ENCODE measurements around the gene VIPAS39. TPM values are rescaled to one million over a fixed set of nuclear protein-coding genes. Genes with fewer than 3 reads are reported as not detected.

Gene VIPAS39
- total RNA-seq, 2 donors from 2014 or later, result 6.3 to 17.1 TPM

DNA sequence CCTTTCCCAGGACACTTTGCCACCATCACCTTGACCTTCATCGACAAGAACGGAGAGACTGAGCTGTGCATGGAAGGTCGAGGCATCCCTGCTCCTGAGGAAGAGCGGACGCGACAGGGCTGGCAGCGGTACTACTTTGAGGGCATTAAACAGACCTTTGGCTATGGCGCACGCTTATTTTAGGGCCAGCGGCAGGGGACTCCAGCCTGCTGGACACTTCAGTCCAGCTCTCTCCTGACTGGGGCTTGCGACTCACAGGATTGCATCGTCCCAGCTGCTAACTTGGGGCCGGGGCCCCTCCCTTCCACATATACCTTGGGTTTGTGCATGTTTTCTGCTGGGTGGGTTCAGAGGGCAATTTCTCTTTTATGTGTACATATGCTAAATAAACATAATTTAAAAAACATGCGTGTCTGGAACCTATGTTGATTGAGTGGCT is 11.7 kb upstream of the VIPAS39 start:
- Histone ChIP-seq H3K4me3 (no peak overlapping the region), H3K27me3 (no peaks in the 10 kb centered on the region), H3K4me1 (no peaks in the 10 kb centered on the region), H3K36me3 (replicated peaks in 1 of 2; ENCODE audit: insufficient read depth in 1 of 2, low read depth in 2 of 2) (peaks cover 8 to 25% of the 10 kb centered on the region in 2 donors), H3K9me3 (no peaks in the 10 kb centered on the region), H3K27ac (no peak overlapping the region)
- intact Hi-C loops (cut with DNase I), result no loop called here
- no peak for DNase-seq
- no peak for ATAC-seq
- TF ChIP-seq, protein P1, sequence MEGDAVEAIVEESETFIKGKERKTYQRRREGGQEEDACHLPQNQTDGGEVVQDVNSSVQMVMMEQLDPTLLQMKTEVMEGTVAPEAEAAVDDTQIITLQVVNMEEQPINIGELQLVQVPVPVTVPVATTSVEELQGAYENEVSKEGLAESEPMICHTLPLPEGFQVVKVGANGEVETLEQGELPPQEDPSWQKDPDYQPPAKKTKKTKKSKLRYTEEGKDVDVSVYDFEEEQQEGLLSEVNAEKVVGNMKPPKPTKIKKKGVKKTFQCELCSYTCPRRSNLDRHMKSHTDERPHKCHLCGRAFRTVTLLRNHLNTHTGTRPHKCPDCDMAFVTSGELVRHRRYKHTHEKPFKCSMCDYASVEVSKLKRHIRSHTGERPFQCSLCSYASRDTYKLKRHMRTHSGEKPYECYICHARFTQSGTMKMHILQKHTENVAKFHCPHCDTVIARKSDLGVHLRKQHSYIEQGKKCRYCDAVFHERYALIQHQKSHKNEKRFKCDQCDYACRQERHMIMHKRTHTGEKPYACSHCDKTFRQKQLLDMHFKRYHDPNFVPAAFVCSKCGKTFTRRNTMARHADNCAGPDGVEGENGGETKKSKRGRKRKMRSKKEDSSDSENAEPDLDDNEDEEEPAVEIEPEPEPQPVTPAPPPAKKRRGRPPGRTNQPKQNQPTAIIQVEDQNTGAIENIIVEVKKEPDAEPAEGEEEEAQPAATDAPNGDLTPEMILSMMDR (IDR thresholded peaks at IDR 0.05), result no peak
- TF ChIP-seq POLR2A (IDR thresholded peaks at IDR 0.05), result no peak
- 84 to 99% methylated on average over 5 to 14 of the region's 14 CpGs for WGBS, 2 donors

DNA sequence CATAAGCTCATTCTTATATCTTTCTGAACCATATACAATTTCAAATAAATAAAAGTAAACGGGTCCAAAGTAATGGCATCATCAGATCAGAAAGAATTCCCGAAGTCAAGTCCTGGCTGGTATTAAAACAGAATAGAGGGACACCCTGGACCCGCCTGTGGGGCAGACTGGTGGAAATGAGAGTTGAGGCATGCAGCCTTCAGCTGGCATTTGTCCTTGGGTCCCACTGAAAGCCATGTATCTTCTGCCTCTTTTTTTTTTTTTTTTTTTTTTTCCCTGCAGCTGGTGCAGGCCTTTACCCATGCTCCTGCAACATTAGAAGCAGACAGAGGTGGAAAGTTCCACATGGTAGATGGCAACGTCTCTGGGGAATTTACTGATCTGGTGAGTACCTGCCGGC is 10.4 kb upstream of the VIPAS39 start:
- 86 to 89% methylated on average over 5 of the region's 5 CpGs for WGBS, 2 donors
- H3K27me3 ChIP-seq, result no peaks in the 10 kb centered on the region
- no peaks in the 10 kb centered on the region for H3K9me3 ChIP-seq
- H3K4me1 ChIP-seq, result no peaks in the 10 kb centered on the region
- TF ChIP-seq, protein P1 (IDR thresholded peaks at IDR 0.05), result no peak
- no peak for TF ChIP-seq POLR2A (IDR thresholded peaks at IDR 0.05)
- no peak overlapping the region for H3K27ac ChIP-seq
- intact Hi-C loops (cut with DNase I), result no loop called here
- DNase-seq (no peak), ATAC-seq (no peak)
- no peak overlapping the region for H3K4me3 ChIP-seq
- peaks cover 8 to 33% of the 10 kb centered on the region in 2 donors for H3K36me3 ChIP-seq (replicated peaks in 1 of 2; ENCODE audit: insufficient read depth in 1 of 2, low read depth in 2 of 2)

DNA sequence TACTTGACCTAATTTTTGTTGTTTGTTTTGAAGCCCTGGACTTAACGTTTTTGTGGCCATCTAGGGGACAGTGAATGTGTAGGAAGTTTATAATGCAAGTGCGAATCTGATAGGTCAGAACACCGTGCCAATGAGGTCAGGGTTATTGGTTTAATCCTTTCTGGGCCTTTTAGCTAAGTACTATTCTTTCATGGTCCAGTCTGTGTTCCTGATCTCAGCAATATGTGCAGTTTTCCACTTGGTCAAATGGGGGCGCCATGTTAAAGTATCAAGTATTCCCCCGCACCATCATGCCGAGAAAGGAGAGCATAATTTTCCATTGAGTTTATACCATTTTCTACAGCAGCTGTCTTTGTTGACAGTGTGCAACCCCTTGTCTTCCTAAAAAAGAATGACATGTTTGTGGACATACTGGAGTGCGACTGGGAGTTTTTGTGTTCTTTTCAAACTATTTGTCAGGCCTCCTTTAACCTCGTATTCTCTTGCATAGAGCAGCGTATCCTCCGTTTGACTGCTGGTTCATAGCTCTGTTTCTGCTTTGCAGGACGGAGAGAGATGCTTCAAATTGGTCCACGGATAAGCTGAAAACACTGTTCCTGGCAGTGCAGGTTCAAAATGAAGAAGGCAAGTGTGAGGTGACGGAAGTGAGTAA is 1.8 kb upstream of the VIPAS39 start:
- Histone ChIP-seq H3K36me3 (replicated peaks in 1 of 2; ENCODE audit: insufficient read depth in 1 of 2, low read depth in 2 of 2) (peaks cover 0 to 21% of the 10 kb centered on the region in 2 donors), H3K9me3 (no peaks in the 10 kb centered on the region), H3K27ac (no peak overlapping the region), H3K4me1 (peaks cover 20% of the 10 kb centered on the region), H3K4me3 (peak overlapping the region in 1 of 2 donors; percentile 94), H3K27me3 (no peaks in the 10 kb centered on the region)
- intact Hi-C loops (cut with DNase I), result loop anchor here (10.0 kb wide), 1 partner anchor 74 kb away; no protein-coding TSS in a partner anchor
- no peak for ATAC-seq
- peak; percentile 39 to 71 (median 54) for DNase-seq
- 28 to 31% methylated on average over 13 of the region's 13 CpGs for WGBS, 2 donors
- no peak for TF ChIP-seq POLR2A (IDR thresholded peaks at IDR 0.05)
- TF ChIP-seq, protein P1 (IDR thresholded peaks at IDR 0.05), result peak in 5 of 7 experiments; percentile 25 to 45 (median 34)

DNA sequence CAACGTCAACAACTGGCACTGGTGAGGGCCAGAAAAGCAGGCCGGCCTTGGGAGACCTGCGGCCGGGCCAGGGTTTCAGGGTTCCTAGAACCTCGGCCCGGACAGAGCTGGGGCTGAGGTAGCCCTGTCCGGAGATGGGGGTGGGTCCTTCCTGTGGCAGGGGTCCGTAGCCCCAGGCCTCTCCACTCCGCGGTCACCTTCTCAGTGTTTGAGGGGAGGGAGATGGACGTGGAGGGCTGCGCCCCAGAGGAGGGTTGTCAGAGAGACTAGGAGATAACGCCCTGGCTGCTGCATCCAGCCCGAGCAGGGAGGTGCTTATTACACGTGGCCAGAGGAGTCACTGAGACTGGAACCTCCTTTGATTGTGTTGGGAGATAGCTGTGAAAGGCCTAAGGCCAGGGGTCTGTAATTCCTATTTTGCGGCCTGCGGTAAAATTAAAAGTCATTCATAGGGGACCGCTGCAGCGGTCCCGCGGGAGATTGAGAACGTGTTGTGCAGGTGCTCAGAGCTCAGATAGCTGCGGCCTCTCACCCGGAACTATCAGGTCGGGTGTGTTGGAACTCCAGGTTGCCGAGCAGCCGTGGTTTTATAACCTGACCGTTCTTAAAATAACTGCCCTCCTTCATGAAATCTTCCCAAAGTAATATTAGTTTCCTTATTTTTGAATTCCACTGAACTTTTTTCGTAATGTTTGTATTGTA is 999 bp upstream of the VIPAS39 start:
- no peak for TF ChIP-seq POLR2A (IDR thresholded peaks at IDR 0.05)
- TF ChIP-seq, protein P1 (IDR thresholded peaks at IDR 0.05), result peak in 1 of 7 experiments; percentile 5
- Histone ChIP-seq H3K4me1 (peaks cover 20% of the 10 kb centered on the region), H3K4me3 (peak overlapping the region; percentile 92 to 94), H3K36me3 (replicated peaks in 1 of 2; ENCODE audit: insufficient read depth in 1 of 2, low read depth in 2 of 2) (peaks cover 0 to 16% of the 10 kb centered on the region in 2 donors), H3K27ac (peak overlapping the region; percentile 82 to 96 (median 93)), H3K27me3 (no peaks in the 10 kb centered on the region), H3K9me3 (no peaks in the 10 kb centered on the region)
- peak; percentile 24 to 52 (median 30) for DNase-seq
- ATAC-seq, result peak; percentile 2
- intact Hi-C loops (cut with DNase I), result loop anchor here (10.0 kb wide), 1 partner anchor 74 kb away; no protein-coding TSS in a partner anchor
- 1% methylated on average over 27 to 29 of the region's 29 CpGs for WGBS, 2 donors

All from body of pancreas (tissue), 4 donors.